HEK293 (cell line): Measurements from ENCODE around the gene LRRC32.

Source experiments
- CTCF ChIA-PET: fragments of 350-600 bp; formaldehyde crosslinking; extraction: SDS; loops from one replicate; lab custom pipeline; 2021; ENCODE audit warnings: antibody characterized with exemption; lab: Yijun Ruan, JAX
- POLR2A ChIA-PET: fragments of 300-600 bp; formaldehyde crosslinking; extraction: SDS; loops from one replicate; lab custom pipeline; 2020; ENCODE audit warnings: antibody characterized with exemption, inconsistent platforms; lab: Yijun Ruan, JAX
- H3K27ac ChIP-seq: fragments of 200-500 bp; sonication (Bioruptor generic); 2 replicates; pipeline ENCODE4 v1.5.1; 2014; ENCODE audit warnings: low read depth, low read length, control low read depth, inconsistent platforms; ENCODE audit errors: extremely low read depth
- H3K36me3 ChIP-seq, 2 experiments: fragments of 200-500 bp in 1 of 2; sonication (Bioruptor generic) in 1 of 2; 1 replicate in 1 of 2; 2 replicates in 1 of 2; pipeline ENCODE4 v1.5.1; 2014 to 2017; ENCODE audit warnings: inconsistent platforms in 2 of 2, low read length in 2 of 2; ENCODE audit not compliant: control insufficient read depth in 2 of 2, insufficient read depth in 1 of 2
- H3K4me1 ChIP-seq: fragments of 200-500 bp; sonication (Bioruptor generic); 2 replicates; pipeline ENCODE4 v1.5.1; 2014; ENCODE audit warnings: mild to moderate bottlenecking, low read length, inconsistent platforms; ENCODE audit not compliant: control insufficient read depth, insufficient read depth
- H3K4me3 ChIP-seq: 2 replicates; pipeline ENCODE4 v1.5.1; 2011; ENCODE audit warnings: low read depth, mild to moderate bottlenecking, control low read depth, low read length, moderate library complexity
- H3K9me3 ChIP-seq: fragments of 200-500 bp; sonication (Bioruptor generic); 2 replicates; pipeline ENCODE4 v1.5.1; 2014; ENCODE audit warnings: low read depth, low read length, inconsistent platforms; ENCODE audit not compliant: control insufficient read depth, insufficient read depth
- AEBP2 ChIP-seq: fragments of 450-650 bp; formaldehyde crosslinking; IDR thresholded peaks from 2 replicates; pipeline ENCODE4 v1.5.1; 2016; ENCODE audit warnings: missing biosample characterization, missing genetic modification characterization, borderline replicate concordance
- BCL11A ChIP-seq: fragments of 450-650 bp; formaldehyde crosslinking; IDR thresholded peaks from 2 replicates; pipeline ENCODE4 v1.5.1; 2016; ENCODE audit warnings: low read depth, missing biosample characterization, missing genetic modification characterization
- FEZF1 ChIP-seq: fragments of 450-650 bp; formaldehyde crosslinking; IDR thresholded peaks from 2 replicates; pipeline ENCODE4 v1.5.1; 2016; ENCODE audit warnings: missing biosample characterization, missing genetic modification characterization
- KLF16 ChIP-seq: fragments of 450-650 bp; formaldehyde crosslinking; IDR thresholded peaks from 2 replicates; pipeline ENCODE4 v1.5.1; 2017; ENCODE audit warnings: missing biosample characterization, missing genetic modification characterization
- KLF17 ChIP-seq: fragments of 450-650 bp; formaldehyde crosslinking; IDR thresholded peaks from 2 replicates; pipeline ENCODE4 v1.5.1; 2016; ENCODE audit warnings: missing biosample characterization, missing genetic modification characterization
- ZBTB10 ChIP-seq: fragments of 450-650 bp; formaldehyde crosslinking; IDR thresholded peaks from 2 replicates; pipeline ENCODE4 v1.5.1; 2016; ENCODE audit warnings: missing biosample characterization, missing genetic modification characterization
- ZBTB26 ChIP-seq: fragments of 450-650 bp; formaldehyde crosslinking; optimal IDR thresholded peaks from 2 replicates; pipeline ENCODE3; 2016; ENCODE audit warnings: missing biosample characterization, mild to moderate bottlenecking, missing genetic modification characterization
- ZBTB8A ChIP-seq: fragments of 450-650 bp; formaldehyde crosslinking; IDR thresholded peaks from 2 replicates; pipeline ENCODE4 v1.5.1; 2016; ENCODE audit warnings: missing biosample characterization, missing genetic modification characterization
- ZFP41 ChIP-seq: fragments of 450-650 bp; formaldehyde crosslinking; IDR thresholded peaks from 2 replicates; pipeline ENCODE4 v1.5.1; 2016; ENCODE audit warnings: missing biosample characterization, missing genetic modification characterization, borderline replicate concordance
- ZIC2 ChIP-seq: fragments of 450-650 bp; formaldehyde crosslinking; IDR thresholded peaks from 2 replicates; pipeline ENCODE4 v1.5.1; 2016; ENCODE audit warnings: missing biosample characterization, missing genetic modification characterization
- ZNF155 ChIP-seq: fragments of 450-650 bp; formaldehyde crosslinking; IDR thresholded peaks from 2 replicates; pipeline ENCODE4 v1.5.1; 2016; ENCODE audit warnings: missing biosample characterization, missing genetic modification characterization
- ZNF202 ChIP-seq: fragments of 450-650 bp; formaldehyde crosslinking; IDR thresholded peaks from 2 replicates; pipeline ENCODE4 v1.5.1; 2016; ENCODE audit warnings: missing biosample characterization, missing genetic modification characterization, borderline replicate concordance
- ZNF223 ChIP-seq: fragments of 450-650 bp; formaldehyde crosslinking; IDR thresholded peaks from 2 replicates; pipeline ENCODE4 v1.5.1; 2016; ENCODE audit warnings: missing biosample characterization, missing genetic modification characterization
- ZNF266 ChIP-seq: fragments of 450-650 bp; formaldehyde crosslinking; IDR thresholded peaks from 2 replicates; pipeline ENCODE4 v1.5.1; 2016; ENCODE audit warnings: missing biosample characterization, missing genetic modification characterization, low read depth
- ZNF274 ChIP-seq, 2 experiments: fragments of 200-500 bp in 1 of 2; fragments of 450-650 bp in 1 of 2; sonication (Bioruptor generic) in 1 of 2; formaldehyde crosslinking in 1 of 2; IDR thresholded peaks; 2 replicates each; pipeline versions ENCODE4 v1.5.1 to v1.6.1; 2014 to 2016; ENCODE audit warnings: borderline replicate concordance in 1 of 2, inconsistent platforms in 1 of 2, low read length in 1 of 2, missing biosample characterization in 1 of 2, missing genetic modification characterization in 1 of 2
- ZNF433 ChIP-seq: fragments of 450-650 bp; formaldehyde crosslinking; IDR thresholded peaks from 2 replicates; pipeline ENCODE4 v1.5.1; 2016; ENCODE audit warnings: missing biosample characterization, missing genetic modification characterization, low read depth
- ZNF473 ChIP-seq: fragments of 450-650 bp; formaldehyde crosslinking; IDR thresholded peaks from 2 replicates; pipeline ENCODE4 v1.5.1; 2017; ENCODE audit warnings: missing biosample characterization, missing genetic modification characterization
- ZNF48 ChIP-seq: fragments of 450-650 bp; formaldehyde crosslinking; IDR thresholded peaks from 2 replicates; pipeline ENCODE4 v1.5.1; 2016; ENCODE audit warnings: missing biosample characterization, missing genetic modification characterization
- ZNF660 ChIP-seq: fragments of 450-650 bp; IDR thresholded peaks from 2 replicates; pipeline ENCODE4 v1.5.1; 2018; ENCODE audit warnings: missing biosample characterization, mild to moderate bottlenecking, missing genetic modification characterization
- ZNF704 ChIP-seq: fragments of 450-650 bp; formaldehyde crosslinking; IDR thresholded peaks from 2 replicates; pipeline ENCODE4 v1.5.1; 2016; ENCODE audit warnings: missing biosample characterization, missing genetic modification characterization

Gene LRRC32

GRCh38 chr11:76623171-76623883 lies 47.2 kb downstream of the LRRC32 start (continued):
- TF ChIP-seq ZNF266: no peak

GRCh38 chr11:76622493-76623094 lies 48.0 kb downstream of the LRRC32 start:
- no peaks in the 10 kb centered on the region for H3K9me3 ChIP-seq
- CTCF ChIA-PET: no interaction called here
- TF ChIP-seq BCL11A (tag by site-specific recombination): no peak
- TF ChIP-seq ZFP41 (tag by site-specific recombination): no peak
- no peak for TF ChIP-seq ZNF704
- TF ChIP-seq ZBTB8A: no peak
- no peak for TF ChIP-seq KLF17
- no peak for TF ChIP-seq ZNF48 (tag by site-specific recombination)
- TF ChIP-seq AEBP2 (tag by site-specific recombination): no peak
- TF ChIP-seq KLF16: no peak
- no peak for TF ChIP-seq FEZF1 (tag by site-specific recombination)
- H3K27ac ChIP-seq: no peak overlapping the region
- POLR2A ChIA-PET: no interaction called here
- H3K36me3 ChIP-seq: no peaks in the 10 kb centered on the region
- H3K4me3 ChIP-seq: no peak overlapping the region
- no peaks in the 10 kb centered on the region for H3K4me1 ChIP-seq

- H3K4me3 ChIP-seq: no peak overlapping the region
- no peaks in the 10 kb centered on the region for H3K9me3 ChIP-seq
- no peaks in the 10 kb centered on the region for H3K4me1 ChIP-seq
- POLR2A ChIA-PET: no interaction called here
- H3K27ac ChIP-seq: no peak overlapping the region
- CTCF ChIA-PET: interaction anchor here (0.6 kb wide), 1 partner anchor 384 kb away, joined by 4 read pairs; no protein-coding TSS in a partner anchor
- H3K36me3 ChIP-seq: no peaks in the 10 kb centered on the region
- TF ChIP-seq ZNF274 (IDR thresholded peaks at IDR 0.05; ENCODE audit: low read length) (no peak), ZNF274 (tag by site-specific recombination; IDR thresholded peaks at IDR 0.05; ENCODE audit: borderline replicate concordance) (no peak)
Observed at GRCh38 chr11:76621868-76622267, 48.7 kb downstream of the LRRC32 start.

GRCh38 chr11:76621466-76621865 lies 49.1 kb downstream of the LRRC32 start:
- no peaks in the 10 kb centered on the region for H3K9me3 ChIP-seq
- POLR2A ChIA-PET: no interaction called here
- CTCF ChIA-PET: interaction anchor here (0.6 kb wide), 1 partner anchor 383 kb away, joined by 4 read pairs; no protein-coding TSS in a partner anchor
- no peak overlapping the region for H3K4me3 ChIP-seq
- no peaks in the 10 kb centered on the region for H3K36me3 ChIP-seq
- H3K4me1 ChIP-seq: no peaks in the 10 kb centered on the region
- no peak overlapping the region for H3K27ac ChIP-seq
- TF ChIP-seq ZIC2 (no peak), ZNF660 (no peak), ZNF202 (tag by site-specific recombination) (no peak), ZNF433 (tag by site-specific recombination) (no peak), ZBTB10 (tag by site-specific recombination) (no peak), ZBTB26 (tag by site-specific recombination) (no peak), ZNF155 (tag by site-specific recombination) (no peak), ZNF473 (no peak), ZNF223 (tag by site-specific recombination) (no peak)
